ENCODE results near the gene VAC14.

Gene VAC14

GRCh38 chr16:70642633-70643032, 158.3 kb downstream of the VAC14 start:
- intact Hi-C loops (cut with DNase I), result no loop called here
- no peak for DNase-seq

- peak in 1 of 10 donors; percentile 79 for DNase-seq
- intact Hi-C loops (cut with DNase I), result no loop called here
Measured at GRCh38 chr16:70638814-70639792, 161.9 kb downstream of the VAC14 start.

Data from posterior cingulate gyrus (tissue), 11 donors.